Cortex of kidney (tissue), 1 donor: ENCODE results near the gene KMT2C.
"Not testable (repeated sequence)": the region's sequence is repeated elsewhere in the genome, so short reads cannot be mapped to it uniquely, and the experiment has no call there.

Source experiments
- DNase-seq: peaks from one replicate; lab custom pipeline; 2025; lab: John Stamatoyannopoulos, UW

KMT2C gene

GRCh38 chr7:152441810-152442209 lies 6.0 kb upstream of the KMT2C start:
- not testable (repeated sequence) for DNase-seq

GRCh38 chr7:152441168-152441567 lies 5.4 kb upstream of the KMT2C start:
- DNase-seq: not testable (repeated sequence)

GRCh38 chr7:152438017-152438416 lies 2.2 kb upstream of the KMT2C start:
- not testable (repeated sequence) for DNase-seq

- DNase-seq: not testable (repeated sequence)
These were observed 1.2 kb upstream of the KMT2C start for GRCh38 chr7:152436931-152437575.

GRCh38 chr7:152436111-152436930 lies 518 bp upstream of the KMT2C start:
- peak; percentile 56 for DNase-seq

- DNase-seq: not testable (repeated sequence)
These were observed 1.1 kb downstream of the KMT2C start for GRCh38 chr7:152434511-152435383.

- not testable (repeated sequence) for DNase-seq
These were observed 1.9 kb downstream of the KMT2C start for GRCh38 chr7:152433721-152434490.

- not testable (repeated sequence) for DNase-seq
These were observed 3.1 kb downstream of the KMT2C start for GRCh38 chr7:152432735-152433134.

- DNase-seq: no peak
These were observed 4.9 kb downstream of the KMT2C start for GRCh38 chr7:152430854-152431253.

- not testable (repeated sequence) for DNase-seq
These were observed 5.7 kb downstream of the KMT2C start for GRCh38 chr7:152430118-152430517.

GRCh38 chr7:152424348-152425108 lies 11.3 kb downstream of the KMT2C start:
- DNase-seq: no peak

- no peak for DNase-seq
These were observed 11.8 kb downstream of the KMT2C start for GRCh38 chr7:152423991-152424347.

- not testable (repeated sequence) for DNase-seq
These were observed 12.6 kb downstream of the KMT2C start for GRCh38 chr7:152423171-152423570.

- not testable (repeated sequence) for DNase-seq
These were observed 14.9 kb downstream of the KMT2C start for GRCh38 chr7:152420950-152421349.

- no peak for DNase-seq
These were observed 16.1 kb downstream of the KMT2C start for GRCh38 chr7:152419473-152420429.

GRCh38 chr7:152414779-152415178 lies 21.0 kb downstream of the KMT2C start:
- no peak for DNase-seq

- no peak for DNase-seq
These were observed 24.4 kb downstream of the KMT2C start for GRCh38 chr7:152411389-152411788.

GRCh38 chr7:152406491-152406890 lies 29.3 kb downstream of the KMT2C start:
- no peak for DNase-seq

- DNase-seq: not testable (repeated sequence)
These were observed 29.8 kb downstream of the KMT2C start for GRCh38 chr7:152406030-152406429.

GRCh38 chr7:152403726-152404125 lies 32.1 kb downstream of the KMT2C start:
- no peak for DNase-seq
